ENCODE measurements around the gene EMC8. TPM values are rescaled to one million over a fixed set of nuclear protein-coding genes. Genes with fewer than 3 reads are reported as not detected.

The EMC8 gene
- total RNA-seq, 1 donor from 2014 or later, result 34.3 TPM

GRCh38 chr16:85730186-85730465 lies 69.2 kb downstream of the EMC8 start:
- no peak for DNase-seq (ENCODE audit: low spot score)

GRCh38 chr16:85729452-85730185 lies 69.7 kb downstream of the EMC8 start:
- no peak for DNase-seq (ENCODE audit: low spot score)

- no peak for DNase-seq (ENCODE audit: low spot score)
Measured at GRCh38 chr16:85728879-85729278, 70.5 kb downstream of the EMC8 start.

Other genes starting within 250 kb of the EMC8 start
- 49.8 TPM for gene GSE1, start 186.2 kb downstream of the EMC8 start, total RNA-seq
- gene GINS2, start 110.6 kb downstream of the EMC8 start, total RNA-seq, result 2.6 TPM
- gene C16orf74, start 48.4 kb downstream of the EMC8 start, total RNA-seq, result 33.6 TPM
- gene COX4I1, start 151 bp upstream of the EMC8 start, total RNA-seq, result 485 TPM
- gene IRF8, start 99.6 kb upstream of the EMC8 start, total RNA-seq, result 9.5 TPM

Measured in ureter (tissue), 1 donor.